HG03558 (cell line): ENCODE data around the gene PNISR.
"Not testable (repeated sequence)": the region's sequence is repeated elsewhere in the genome, so short reads cannot be mapped to it uniquely, and the experiment has no call there.

Experiments used
- ATAC-seq: cut with Tn5 transposase; IDR thresholded peaks from one replicate; pipeline ENCODE4 v1.9.1; 2021; ENCODE audit warnings: moderate number of reproducible peaks; ENCODE audit not compliant: unreplicated experiment; ENCODE audit errors: extremely low read depth

The PNISR gene, protein sequence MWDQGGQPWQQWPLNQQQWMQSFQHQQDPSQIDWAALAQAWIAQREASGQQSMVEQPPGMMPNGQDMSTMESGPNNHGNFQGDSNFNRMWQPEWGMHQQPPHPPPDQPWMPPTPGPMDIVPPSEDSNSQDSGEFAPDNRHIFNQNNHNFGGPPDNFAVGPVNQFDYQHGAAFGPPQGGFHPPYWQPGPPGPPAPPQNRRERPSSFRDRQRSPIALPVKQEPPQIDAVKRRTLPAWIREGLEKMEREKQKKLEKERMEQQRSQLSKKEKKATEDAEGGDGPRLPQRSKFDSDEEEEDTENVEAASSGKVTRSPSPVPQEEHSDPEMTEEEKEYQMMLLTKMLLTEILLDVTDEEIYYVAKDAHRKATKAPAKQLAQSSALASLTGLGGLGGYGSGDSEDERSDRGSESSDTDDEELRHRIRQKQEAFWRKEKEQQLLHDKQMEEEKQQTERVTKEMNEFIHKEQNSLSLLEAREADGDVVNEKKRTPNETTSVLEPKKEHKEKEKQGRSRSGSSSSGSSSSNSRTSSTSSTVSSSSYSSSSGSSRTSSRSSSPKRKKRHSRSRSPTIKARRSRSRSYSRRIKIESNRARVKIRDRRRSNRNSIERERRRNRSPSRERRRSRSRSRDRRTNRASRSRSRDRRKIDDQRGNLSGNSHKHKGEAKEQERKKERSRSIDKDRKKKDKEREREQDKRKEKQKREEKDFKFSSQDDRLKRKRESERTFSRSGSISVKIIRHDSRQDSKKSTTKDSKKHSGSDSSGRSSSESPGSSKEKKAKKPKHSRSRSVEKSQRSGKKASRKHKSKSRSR

DNA sequence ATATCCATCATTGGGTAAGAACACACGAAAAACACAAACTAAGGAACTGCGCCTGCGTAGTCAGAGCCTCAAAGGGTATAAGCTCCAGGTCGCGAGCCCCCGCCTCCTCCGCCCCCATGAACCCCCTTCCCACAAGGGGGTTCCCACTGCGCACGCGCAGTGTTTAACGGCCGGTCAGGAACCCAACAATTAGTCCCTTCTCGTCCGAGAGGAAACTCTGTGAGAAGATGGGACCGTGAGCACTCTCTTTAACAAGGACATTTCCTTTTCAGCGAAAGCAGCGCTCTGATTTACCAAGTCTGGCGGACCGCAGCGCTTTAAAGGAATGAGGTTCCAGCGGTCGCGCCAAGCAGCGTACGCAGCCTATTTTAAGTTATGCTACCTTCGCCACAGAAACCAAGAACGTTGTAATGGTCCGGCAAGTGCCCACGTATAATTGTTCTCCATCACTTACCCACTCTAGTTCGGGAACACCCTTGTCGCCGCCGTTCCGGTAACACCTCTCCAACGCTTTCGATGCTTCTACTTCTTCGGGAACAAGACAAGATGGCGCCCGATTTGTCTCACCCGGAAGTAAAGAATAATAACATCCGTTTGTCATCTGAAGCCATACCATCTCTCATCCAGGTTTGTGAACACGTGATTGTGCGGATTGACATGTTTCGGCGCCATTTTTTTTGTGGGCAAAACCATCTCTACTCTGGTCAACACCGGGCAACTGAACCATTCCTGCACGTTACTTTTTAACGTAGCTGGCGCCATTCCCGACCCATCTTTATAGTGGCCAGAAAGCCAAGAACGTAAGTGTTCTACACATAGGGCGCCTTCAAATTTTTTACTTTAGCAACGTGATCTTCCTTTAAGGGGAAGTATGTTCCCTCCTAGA lies at the start of gene PNISR:
TSS of gene PNISR (minus strand) at position 548 of the 886 bp plus-strand sequence. CDS start 10,649 bp downstream, outside the sequence.
- ATAC-seq: peak; percentile 84

DNA sequence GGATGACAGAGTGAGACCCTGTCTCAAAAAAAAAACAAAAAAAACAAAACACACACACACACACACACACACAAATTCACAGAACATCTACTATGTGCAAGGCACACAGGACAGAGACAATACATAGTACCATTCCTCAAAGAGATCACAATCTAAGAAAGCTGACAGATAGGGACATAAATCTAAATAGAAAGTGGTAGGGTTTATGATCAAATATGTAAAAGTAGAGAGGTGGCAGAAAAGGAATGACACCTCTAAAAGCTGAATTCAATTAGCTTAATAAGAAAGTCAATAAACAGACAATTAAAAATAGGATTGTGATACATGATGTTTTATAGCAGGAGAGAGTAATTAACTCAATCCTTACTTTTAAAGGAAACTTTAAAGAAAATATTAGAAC lies 48.6 kb upstream of the PNISR start:
- no peak for ATAC-seq

DNA sequence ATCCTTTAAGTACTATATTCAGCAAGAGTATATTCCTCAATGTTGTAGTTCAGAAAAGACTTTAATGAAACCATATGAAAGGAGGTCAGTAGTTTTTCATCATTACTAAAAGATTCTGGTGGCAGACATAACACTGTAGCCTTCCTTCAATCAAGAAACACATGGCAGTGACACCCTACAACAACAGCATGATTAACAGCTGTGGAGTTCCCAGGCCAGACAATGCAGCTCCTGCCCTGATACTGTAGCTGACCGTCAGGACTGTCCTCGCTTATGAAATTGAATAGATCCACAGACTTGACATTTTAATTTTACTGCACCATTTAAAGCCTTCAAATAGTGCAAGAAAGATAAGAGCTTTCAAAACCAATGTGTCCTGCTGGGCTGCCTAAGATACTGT lies 46.5 kb upstream of the PNISR start:
- ATAC-seq: no peak

DNA sequence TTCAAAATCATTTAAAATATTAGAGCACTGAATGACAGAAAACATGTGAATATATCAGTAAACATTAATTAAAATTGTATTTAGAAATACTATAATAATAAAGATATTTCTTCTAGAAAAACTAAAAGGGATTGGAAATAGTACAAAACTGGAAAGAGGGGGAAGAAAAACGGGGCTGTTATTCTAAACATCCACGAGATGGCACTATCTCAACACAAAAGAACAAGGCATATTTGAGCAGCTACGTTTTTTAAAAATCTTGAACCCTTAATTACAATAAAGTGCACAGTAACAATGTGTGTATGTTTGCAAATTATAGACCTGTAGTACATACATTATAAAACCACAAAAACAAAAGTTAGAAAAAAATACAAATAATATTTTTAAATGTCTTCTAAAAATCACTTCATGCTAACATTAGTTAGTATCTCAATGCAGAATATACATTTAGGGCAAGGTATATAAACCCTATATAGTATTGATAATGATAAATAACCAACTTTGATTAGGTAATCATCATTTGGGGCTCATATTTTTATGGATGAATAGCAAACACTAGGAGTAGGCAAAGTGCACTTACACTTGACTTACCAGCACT lies 42.5 kb upstream of the PNISR start:
- ATAC-seq: no peak

DNA sequence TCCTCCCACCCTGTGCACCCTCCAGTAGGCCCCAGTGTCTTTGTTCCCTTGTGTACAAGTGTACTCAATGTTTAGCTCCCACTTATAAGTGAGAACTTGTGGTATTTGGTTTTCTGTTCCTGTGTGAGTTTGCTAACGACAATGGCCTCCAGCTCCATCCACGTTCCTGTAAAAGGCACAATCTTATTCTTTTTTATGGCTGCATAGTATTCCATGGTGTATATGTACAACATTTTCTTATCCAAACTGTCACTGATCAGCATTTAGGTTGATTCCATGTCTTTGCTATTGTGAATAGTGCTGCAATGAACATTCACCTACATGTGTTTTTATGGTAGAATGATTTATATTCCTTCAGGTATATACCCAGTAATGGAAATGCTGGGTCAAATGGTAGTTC lies 34.0 kb upstream of the PNISR start:
- ATAC-seq: not testable (repeated sequence)

DNA sequence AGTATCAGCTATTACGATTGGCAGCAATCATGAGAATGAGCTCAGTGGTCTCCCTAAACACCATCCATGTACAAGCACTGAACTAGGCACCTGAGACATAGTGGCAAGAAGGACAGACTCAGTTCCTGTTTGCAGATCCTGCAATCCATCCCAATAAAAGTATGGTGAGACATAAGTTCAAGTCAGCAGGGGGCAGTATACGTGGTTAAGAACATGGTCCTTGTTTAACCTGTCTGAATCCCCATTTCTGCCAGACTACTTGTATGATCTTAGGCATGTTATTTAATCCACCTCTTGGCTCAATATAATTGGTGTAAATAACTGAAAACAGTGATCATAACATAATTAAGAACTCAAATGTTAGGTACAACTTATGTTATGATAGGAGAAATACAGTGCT lies 33.2 kb upstream of the PNISR start:
- no peak for ATAC-seq

DNA sequence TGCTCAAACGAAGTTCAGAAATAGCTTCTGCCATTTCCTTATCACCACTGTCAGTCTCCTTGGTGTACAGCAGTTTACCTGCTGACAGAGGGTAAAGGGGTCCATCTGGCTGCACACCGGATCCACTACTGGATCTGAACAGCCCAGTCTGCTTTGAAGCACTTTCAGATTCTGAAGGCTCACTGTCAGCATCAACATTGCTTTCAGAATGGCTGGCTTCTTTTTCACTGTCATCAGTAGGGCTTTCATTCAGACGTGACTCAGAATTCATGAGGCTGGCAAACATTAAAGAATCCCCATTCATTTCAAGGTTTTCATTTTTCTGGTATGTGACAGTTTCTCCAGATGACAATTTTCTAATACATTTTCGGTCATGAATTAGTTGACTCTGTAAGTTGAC lies 21.0 kb upstream of the PNISR start:
- no peak for ATAC-seq

DNA sequence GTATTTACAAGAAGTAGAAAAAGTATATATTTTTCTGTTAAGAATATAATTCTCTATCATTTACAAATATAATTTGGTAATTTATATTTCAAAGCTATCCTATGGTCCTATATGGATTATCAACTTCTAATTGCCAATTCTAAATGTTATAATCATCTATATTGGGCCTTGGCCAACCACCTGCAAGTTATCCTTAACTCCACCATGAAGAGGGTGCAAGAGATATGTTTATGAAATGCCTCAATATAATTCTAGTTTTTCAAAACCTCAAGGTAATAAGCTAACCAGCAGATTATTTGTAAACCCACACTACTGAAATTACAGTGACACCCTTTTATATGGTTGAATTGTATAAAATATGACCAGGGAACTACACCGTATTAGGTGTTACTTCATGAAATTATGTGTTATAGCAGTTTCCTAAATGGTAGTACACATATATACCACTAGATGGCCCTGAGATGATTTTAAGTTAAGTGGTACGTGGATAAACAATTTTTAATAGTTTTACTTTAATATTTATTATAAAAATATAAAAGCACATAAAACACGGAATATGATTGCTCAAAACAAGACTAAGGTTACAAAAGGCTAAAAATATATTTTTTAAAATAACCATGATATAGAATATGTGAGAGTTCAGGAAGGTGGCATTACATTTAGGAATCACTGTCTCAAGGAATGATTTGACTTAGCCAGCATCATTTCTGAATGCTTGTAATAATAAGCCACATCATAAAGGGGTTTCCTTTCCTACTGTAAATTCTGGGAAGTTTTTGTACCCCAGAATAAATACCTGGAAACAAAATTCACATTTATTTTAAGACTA lies 9.8 kb upstream of the PNISR start:
- peak; percentile 86 for ATAC-seq

DNA sequence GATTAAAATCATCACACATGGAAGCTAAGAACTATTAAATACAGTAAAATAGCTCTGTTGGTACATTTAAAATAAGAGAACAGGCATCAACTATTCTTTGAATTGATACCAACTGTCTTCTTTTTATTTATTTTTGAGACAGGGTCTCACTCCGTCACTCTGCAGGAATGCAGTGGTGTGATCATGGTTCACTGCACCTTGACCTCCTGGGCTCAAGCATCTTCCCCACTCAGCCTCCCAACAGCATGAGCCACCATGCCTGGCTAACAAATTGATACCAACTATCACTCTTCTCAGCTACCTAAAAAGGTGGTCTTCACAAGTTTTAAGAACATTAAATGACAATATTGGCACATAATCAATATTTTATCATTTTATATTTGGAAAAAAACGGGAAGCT lies 7.8 kb upstream of the PNISR start:
- ATAC-seq: no peak

DNA sequence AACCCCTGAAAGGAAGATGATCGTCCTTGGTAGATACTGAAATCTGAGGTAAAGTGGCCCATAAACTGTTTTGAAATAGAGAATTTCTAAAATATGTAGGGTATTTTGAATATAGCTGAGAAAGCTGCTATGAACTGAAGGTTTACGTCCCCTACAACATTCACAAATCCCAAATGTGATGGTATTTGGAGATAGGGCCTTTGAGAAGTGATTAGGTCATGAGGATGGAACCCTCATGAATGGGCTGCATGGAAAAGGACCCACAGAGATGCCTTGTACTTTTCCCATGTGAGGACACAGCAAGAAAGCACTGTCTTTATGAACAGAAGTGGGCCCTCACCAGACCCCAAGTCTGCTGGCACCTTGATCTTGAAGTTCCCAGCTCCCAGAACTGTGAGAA lies 6.8 kb upstream of the PNISR start:
- no peak for ATAC-seq

DNA sequence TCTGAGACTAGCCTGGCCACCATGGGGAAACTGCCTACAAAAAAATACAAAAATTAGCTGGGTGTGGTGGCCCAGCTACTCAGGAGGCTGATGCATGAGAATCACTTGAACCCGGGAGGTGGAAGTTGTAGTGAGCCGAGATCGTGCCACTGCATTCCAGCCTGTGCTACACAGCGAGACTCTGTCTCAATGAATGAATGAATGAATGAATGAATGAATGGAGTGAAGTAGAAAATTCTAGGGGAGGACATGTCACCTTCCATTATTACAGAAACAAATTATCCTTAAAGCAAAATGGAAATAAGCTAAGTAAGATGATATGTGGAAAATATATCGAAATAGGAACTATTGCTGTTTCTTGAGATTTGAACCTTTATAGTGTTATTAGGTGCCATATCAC lies 2.9 kb upstream of the PNISR start:
- ATAC-seq: no peak

DNA sequence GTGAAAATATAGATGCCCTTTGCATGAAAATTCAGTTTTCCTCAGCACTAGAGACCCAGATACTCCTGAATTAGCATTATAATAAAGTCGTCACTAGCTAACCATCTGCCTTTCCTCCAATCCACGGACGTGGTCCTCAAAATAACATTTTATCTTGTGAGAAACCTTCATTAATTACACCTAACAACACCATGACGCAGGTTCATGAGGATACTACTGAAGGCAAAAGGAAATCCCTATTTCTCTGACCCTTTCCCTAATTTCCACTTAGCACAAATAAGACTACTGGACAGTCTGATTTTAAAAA lies 1.3 kb upstream of the PNISR start:
- ATAC-seq: no peak

DNA sequence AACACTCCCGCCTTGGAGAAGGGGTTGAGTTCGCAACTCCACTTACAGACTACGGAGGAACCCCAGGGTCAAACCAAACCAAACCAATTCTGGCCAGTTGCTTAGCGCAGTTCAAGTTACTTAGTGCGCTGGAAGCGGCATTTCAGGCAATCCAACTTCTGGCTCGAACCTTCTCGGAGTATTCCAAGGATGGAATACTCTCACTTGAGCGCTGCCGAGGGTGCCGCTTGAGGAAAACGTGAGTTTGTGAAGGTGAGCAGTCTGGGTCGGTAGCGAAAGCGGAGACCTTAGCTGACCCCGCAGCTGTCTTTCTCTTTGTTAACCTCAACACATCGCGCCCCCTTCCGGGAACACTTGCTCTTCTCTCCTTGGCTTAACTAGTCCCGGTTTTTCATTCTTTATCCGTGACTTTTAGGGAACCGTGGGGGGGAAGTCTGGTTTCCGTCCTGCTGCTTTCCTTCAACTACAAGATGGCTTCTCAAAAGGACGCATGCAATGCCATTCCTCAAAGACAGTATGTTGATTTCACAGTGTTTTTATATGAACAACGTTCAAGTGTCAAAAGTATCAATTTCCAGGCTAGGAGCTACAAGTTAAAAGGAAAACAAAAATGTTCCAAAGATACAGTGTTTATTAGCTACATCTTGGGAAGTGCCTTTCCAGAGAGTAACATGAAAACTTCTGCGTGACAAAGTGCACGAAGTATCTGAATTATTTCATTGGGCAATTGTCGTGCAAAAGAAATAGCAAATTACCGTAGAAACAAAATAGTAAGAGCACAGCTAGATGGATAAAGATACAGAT lies 741 bp upstream of the PNISR start:
- ATAC-seq: peak; percentile 26

DNA sequence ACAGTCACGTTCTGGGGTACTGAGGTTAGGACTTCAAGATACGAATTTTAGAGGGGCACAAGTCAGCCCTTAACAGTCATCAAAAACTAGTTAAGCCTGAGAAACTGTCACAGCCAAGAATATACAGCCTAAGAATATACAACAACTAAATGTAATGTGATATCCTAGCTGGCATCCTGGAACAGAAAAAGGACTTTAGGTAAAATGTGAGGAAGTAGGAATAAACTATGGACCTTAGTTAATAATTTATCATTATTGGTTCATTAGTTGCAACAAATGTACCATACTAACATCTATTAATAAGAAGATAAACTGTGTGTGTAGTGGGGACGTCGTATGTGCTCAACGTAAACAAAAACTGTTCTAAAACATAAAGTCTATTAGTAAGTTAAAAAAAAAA lies 1.1 kb downstream of the PNISR start:
- ATAC-seq: no peak

DNA sequence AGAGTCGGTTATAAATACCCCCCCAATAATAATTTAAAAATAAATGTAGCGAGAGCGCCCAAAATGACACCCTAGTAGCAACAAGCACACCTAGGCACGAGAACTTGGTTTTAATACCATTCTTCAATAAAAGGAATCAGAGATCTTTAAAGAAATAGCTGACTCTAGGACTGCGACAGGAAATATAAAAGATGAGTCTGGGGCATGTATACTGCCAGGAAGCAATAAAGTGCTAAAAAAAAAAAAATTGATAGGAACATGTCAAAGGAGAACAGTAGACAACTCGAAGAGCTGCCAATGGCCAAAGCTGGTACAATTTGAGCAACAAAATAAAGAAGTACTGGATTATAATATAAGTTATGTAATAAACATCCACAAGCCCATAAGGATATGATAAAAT lies 2.2 kb downstream of the PNISR start:
- no peak for ATAC-seq

DNA sequence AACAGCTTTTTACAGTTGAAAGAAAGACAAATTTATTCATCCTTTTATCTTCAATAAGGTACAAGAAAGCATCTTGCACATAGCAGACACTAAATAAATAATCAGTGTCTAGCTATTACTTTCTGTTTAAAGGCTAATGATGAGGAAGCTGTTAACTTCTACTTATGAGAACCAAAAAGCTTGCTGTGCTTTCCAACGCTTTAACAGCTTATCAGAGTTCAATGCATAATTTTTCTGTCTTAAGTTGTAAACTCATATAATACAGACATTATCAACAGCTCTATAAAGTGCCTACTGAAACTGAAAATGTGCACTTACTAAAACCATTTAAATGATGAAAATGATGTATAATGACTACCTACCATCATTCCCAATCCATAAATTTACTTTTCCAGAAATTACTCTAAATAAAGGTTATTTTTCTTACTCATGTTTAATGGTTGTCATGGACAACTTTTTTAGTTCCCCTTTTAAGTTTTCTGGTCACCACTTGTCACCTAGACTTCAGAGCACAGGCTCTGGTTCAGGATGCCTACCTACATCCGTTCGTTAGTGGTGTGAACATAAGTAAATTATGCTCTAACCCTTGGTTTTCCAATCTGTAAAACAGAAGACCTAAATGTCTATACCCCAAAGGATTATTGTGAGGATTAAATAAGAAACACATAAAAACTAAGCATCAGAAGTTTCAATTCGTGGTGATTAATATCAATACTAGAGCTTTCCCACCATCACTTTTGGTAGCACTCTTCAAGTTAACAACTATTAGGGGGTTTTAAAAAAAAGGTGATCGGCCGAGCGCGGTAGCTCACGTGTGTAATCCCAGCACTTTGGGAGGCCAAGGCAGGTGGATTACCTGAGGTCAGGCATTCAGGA lies 8.0 kb downstream of the PNISR start:
- peak; percentile 52 for ATAC-seq

DNA sequence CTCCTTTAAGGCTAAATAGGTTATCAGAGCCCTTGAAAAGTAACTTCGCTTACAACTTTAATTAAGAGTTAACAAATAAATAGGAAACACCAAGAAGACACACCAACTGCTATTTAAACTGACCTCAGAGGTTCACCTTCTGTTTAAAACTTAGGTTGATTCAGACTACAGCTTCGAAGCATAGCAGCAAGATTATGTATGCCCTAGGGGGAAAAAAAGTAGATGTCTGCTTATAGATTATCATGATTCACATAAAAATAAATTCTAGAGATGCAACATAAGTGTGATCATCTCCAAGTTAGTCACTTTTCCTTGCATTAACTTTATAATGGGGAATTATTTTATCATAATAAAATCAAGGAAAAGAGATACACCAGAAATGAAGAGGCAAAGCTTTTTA lies 8.9 kb downstream of the PNISR start:
- ATAC-seq: no peak

DNA sequence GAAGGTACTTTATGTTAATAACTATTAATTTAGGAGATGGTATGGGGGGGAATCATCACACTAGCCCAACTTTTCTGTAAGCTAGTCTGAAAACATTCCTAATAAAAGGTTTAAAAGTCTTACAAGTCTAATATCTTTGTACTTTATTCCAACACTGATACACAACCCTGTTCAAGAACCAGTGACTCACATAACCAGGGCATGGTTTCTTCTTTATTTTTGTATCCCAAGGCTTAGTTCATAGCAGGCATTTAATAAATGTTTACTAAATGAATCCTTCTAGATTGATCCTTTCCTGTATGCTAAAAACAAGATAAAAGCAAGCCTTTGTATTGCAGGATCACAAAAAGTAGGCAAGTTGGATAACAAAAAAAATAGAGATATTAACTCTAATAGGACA lies 9.7 kb downstream of the PNISR start:
- no peak for ATAC-seq
